Adrenal gland (tissue), 5 donors: ENCODE data around the gene RHBDF2.

Experiments
- POLR2A ChIP-seq, 2 donors: fragments of 450-650 bp; IDR thresholded peaks; one replicate each; pipeline ENCODE4 v1.6.1; 2017; ENCODE audit warnings: antibody characterized with exemption in 2 of 2, mild to moderate bottlenecking in 2 of 2, moderate library complexity in 1 of 2
- TF ChIP-seq, protein P1 (sequence below), 6 experiments: fragments of 450-650 bp in 4 of 6; fragments of 200-600 bp in 2 of 6; sonication (generic) in 1 of 6; IDR thresholded peaks; 1 replicate in 5 of 6; 2 replicates in 1 of 6; pipeline versions ENCODE4 v1.5.1 to v1.8.0; 2016 to 2021; ENCODE audit warnings: antibody characterized with exemption in 6 of 6, mild to moderate bottlenecking in 2 of 6, moderate library complexity in 1 of 6
- donor health status: DM: no; HTN: no; CAD: no.

DNA sequence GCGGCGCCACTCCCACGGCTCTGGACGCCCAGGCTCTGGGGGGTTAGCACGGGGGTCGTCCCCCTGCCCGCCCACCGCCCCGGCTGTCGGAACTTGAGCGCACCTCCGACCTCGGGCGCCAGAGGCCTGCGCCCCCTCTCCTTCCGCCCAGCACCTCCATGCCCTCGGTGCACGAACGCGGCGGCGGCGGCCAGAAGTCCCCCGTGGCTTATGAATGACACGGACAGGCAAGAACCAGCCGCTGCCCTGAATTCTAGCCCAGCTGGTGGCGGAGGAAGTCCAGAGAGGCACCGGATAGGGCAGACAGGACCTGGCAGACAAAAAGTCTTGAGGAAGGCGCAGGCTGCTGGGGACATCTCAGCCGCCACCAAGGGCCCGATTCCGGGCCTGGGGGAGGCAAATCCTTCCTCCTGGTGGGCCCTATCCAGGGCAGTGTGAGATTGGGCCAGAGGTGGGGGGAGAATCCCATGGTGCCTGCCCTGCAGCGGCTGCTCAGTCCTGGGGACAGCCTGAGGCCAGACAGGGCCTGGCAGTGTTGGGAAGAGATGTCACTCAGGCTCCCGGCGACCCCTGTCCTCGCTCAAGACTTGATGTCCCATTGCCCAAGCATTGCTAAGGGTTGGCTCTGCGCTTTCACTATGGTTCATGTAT, 37.2 kb upstream of the RHBDF2 start:
- TF ChIP-seq, protein P1, sequence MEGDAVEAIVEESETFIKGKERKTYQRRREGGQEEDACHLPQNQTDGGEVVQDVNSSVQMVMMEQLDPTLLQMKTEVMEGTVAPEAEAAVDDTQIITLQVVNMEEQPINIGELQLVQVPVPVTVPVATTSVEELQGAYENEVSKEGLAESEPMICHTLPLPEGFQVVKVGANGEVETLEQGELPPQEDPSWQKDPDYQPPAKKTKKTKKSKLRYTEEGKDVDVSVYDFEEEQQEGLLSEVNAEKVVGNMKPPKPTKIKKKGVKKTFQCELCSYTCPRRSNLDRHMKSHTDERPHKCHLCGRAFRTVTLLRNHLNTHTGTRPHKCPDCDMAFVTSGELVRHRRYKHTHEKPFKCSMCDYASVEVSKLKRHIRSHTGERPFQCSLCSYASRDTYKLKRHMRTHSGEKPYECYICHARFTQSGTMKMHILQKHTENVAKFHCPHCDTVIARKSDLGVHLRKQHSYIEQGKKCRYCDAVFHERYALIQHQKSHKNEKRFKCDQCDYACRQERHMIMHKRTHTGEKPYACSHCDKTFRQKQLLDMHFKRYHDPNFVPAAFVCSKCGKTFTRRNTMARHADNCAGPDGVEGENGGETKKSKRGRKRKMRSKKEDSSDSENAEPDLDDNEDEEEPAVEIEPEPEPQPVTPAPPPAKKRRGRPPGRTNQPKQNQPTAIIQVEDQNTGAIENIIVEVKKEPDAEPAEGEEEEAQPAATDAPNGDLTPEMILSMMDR (IDR thresholded peaks at IDR 0.05) = no peak
- no peak for TF ChIP-seq POLR2A (IDR thresholded peaks at IDR 0.05)
